Measurements from ENCODE around the gene TPPP. TPM values are rescaled to one million over a fixed set of nuclear protein-coding genes. Genes with fewer than 3 reads are reported as not detected.

Gene TPPP
- total and polyA plus RNA-seq, 2 experiments from 2014 or later = 0.48 to 1.4 TPM

DNA sequence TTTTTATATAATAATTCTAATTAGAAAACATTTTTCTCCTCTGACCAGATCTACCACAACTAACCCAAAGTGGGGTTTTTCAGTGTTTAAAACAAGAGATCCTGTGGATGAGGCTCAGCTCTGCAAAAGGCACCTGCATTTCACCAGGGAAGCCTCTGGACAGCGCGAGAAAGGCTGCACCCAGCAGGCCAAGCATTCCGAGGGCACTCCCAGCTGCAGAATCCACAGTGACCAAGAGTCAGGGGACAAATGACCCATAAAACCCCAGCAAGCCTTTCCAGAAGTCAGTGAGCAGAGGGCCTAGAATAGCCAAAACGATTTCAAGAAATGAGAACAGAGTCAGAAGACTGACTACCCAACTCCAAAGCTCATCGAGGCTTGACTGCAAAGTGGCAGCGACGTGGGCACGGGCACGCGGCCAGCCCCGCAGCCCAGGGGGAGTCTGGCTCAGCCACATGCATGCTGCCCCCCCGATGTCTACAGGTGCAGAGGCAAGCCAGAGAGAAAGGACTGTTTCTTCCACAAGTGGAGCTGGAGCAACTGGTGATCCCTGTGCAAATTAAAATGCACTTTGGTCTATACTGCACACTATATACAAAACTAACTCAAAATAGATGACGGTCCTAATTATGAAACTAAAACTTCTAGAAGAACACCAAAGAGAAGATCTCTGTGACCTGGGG lies 26.2 kb downstream of the TPPP start:
- Mint-ChIP-seq H3K4me3 (no peak overlapping the region; the same call in 2 of the 3 replicates), H3K4me1 (no peaks in the 10 kb centered on the region; the same call in 2 of the 3 replicates), H3K27ac (no peak overlapping the region), H3K36me3 (ENCODE audit: low read depth) (peaks cover 14% of the 10 kb centered on the region), H3K9me3 (no peaks in the 10 kb centered on the region), H3K27me3 (ENCODE audit: insufficient read depth, low read depth, poor library complexity) (peaks cover 7% of the 10 kb centered on the region)
- Histone ChIP-seq H4K20me1 (replicated peaks; ENCODE audit: insufficient read depth) (peaks cover 5% of the 10 kb centered on the region), H3K27me3 (ENCODE audit: insufficient read depth) (no peaks in the 10 kb centered on the region), H3K36me3 (ENCODE audit: insufficient read depth) (no peaks in the 10 kb centered on the region), H2AFZ (no peak overlapping the region), H3K4me1 (ENCODE audit: insufficient read depth) (no peaks in the 10 kb centered on the region), H3K4me3 (no peak overlapping the region), H3F3A (replicated peaks; ENCODE audit: low read depth) (no peaks in the 10 kb centered on the region), H3K4me2 (no peak overlapping the region), H3K27ac (ENCODE audit: low read depth) (no peak overlapping the region), H3K9me2 (ENCODE audit: insufficient read depth) (no peaks in the 10 kb centered on the region), H3K79me2 (replicated peaks; ENCODE audit: insufficient read depth) (no peaks in the 10 kb centered on the region)
- ATAC-seq = no peak
- TF ChIP-seq POLR2AphosphoS5 (IDR thresholded peaks at IDR 0.05; ENCODE audit: low read depth) (no peak), CREB1 (CRISPR knock-in tag; IDR thresholded peaks at IDR 0.05; ENCODE audit: low read depth) (no peak), EZH2 (IDR thresholded peaks at IDR 0.05; ENCODE audit: low read depth, unreplicated experiment) (no peak), STAT1 (IDR thresholded peaks at IDR 0.05; ENCODE audit: unreplicated experiment) (no peak), ZNF114 (CRISPR knock-in tag; IDR thresholded peaks at IDR 0.05) (no peak)
- no peak for DNase-seq (ENCODE audit: low spot score)

DNA sequence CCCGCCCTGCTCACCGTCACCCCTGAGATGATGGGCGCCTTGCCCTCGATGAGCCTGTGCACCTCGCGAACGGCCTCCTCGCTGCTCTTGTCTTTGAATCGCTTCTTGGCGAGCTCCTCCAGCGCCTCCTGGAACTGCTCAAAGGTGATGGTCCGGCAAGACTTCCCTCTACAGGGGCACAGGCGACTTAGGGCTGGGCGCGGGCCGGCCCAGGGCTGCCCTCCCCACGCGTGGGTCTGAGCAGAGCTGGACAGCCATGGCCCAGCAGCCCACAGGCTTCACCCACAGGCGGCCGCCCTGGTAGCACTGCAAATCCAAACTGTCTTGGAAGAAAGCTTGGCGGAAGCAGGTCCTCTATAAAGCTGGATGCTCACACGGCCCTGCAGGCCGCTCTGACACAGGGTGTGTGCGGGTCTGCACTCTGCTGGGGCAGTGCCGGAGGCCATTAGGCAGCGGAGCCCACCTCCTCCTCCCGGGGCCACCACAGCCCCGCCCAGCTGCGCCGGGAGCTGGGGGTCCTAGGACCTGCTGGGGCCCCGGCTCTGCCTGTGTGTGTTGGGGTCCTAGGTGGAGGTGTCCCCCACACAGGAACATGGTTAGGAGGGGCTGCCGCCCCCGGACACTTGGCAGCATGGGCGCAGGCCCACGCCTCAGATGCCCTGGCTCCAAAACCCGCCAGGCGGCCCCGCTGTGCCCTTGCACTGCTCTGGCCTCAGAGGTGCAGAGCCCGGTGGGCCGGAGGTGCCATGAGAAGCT lies 27.0 kb downstream of the TPPP start:
- Histone ChIP-seq H3F3A (replicated peaks; ENCODE audit: low read depth) (no peaks in the 10 kb centered on the region), H2AFZ (no peak overlapping the region), H3K27me3 (ENCODE audit: insufficient read depth) (no peaks in the 10 kb centered on the region), H3K4me2 (no peak overlapping the region), H3K9me2 (ENCODE audit: insufficient read depth) (no peaks in the 10 kb centered on the region), H3K4me1 (ENCODE audit: insufficient read depth) (no peaks in the 10 kb centered on the region), H3K27ac (ENCODE audit: low read depth) (no peak overlapping the region), H3K4me3 (no peak overlapping the region), H4K20me1 (replicated peaks; ENCODE audit: insufficient read depth) (peaks cover 3% of the 10 kb centered on the region), H3K79me2 (replicated peaks; ENCODE audit: insufficient read depth) (no peaks in the 10 kb centered on the region), H3K36me3 (ENCODE audit: insufficient read depth) (no peaks in the 10 kb centered on the region)
- Mint-ChIP-seq H3K27ac (no peak overlapping the region), H3K36me3 (ENCODE audit: low read depth) (peaks cover 19% of the 10 kb centered on the region), H3K4me1 (no peaks in the 10 kb centered on the region; the same call in 2 of the 3 replicates), H3K9me3 (no peaks in the 10 kb centered on the region), H3K4me3 (no peak overlapping the region), H3K27me3 (ENCODE audit: insufficient read depth, low read depth, poor library complexity) (peaks cover 7% of the 10 kb centered on the region)
- DNase-seq (ENCODE audit: low spot score) (no peak), ATAC-seq (peak; percentile 16)
- TF ChIP-seq CREB1 (CRISPR knock-in tag; IDR thresholded peaks at IDR 0.05; ENCODE audit: low read depth) = no peak
- TF ChIP-seq, protein P1, sequence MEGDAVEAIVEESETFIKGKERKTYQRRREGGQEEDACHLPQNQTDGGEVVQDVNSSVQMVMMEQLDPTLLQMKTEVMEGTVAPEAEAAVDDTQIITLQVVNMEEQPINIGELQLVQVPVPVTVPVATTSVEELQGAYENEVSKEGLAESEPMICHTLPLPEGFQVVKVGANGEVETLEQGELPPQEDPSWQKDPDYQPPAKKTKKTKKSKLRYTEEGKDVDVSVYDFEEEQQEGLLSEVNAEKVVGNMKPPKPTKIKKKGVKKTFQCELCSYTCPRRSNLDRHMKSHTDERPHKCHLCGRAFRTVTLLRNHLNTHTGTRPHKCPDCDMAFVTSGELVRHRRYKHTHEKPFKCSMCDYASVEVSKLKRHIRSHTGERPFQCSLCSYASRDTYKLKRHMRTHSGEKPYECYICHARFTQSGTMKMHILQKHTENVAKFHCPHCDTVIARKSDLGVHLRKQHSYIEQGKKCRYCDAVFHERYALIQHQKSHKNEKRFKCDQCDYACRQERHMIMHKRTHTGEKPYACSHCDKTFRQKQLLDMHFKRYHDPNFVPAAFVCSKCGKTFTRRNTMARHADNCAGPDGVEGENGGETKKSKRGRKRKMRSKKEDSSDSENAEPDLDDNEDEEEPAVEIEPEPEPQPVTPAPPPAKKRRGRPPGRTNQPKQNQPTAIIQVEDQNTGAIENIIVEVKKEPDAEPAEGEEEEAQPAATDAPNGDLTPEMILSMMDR (conservative IDR thresholded peaks at IDR 0.05; ENCODE audit: low read depth in 2 of 2) = no peak
- TF ChIP-seq JUNB (IDR thresholded peaks at IDR 0.05; ENCODE audit: unreplicated experiment) = no peak
- no peak for TF ChIP-seq POLR2AphosphoS5 (IDR thresholded peaks at IDR 0.05; ENCODE audit: low read depth)
- TF ChIP-seq, protein P2, sequence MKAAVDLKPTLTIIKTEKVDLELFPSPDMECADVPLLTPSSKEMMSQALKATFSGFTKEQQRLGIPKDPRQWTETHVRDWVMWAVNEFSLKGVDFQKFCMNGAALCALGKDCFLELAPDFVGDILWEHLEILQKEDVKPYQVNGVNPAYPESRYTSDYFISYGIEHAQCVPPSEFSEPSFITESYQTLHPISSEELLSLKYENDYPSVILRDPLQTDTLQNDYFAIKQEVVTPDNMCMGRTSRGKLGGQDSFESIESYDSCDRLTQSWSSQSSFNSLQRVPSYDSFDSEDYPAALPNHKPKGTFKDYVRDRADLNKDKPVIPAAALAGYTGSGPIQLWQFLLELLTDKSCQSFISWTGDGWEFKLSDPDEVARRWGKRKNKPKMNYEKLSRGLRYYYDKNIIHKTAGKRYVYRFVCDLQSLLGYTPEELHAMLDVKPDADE (IDR thresholded peaks at IDR 0.05) = no peak
- no peak for TF ChIP-seq ZNF331 (CRISPR knock-in tag; IDR thresholded peaks at IDR 0.05; ENCODE audit: low read depth)
- no peak for TF ChIP-seq EZH2 (IDR thresholded peaks at IDR 0.05; ENCODE audit: low read depth, unreplicated experiment)

Measured in GM23338 (cell line).